T-helper 22 cell (primary cell): ENCODE results near the gene DNPH1.

Experiments used
- DNase-seq: peaks from one replicate; pipeline ENCODE4 v3.0.0-alpha.2; 2020; ENCODE audit warnings: low read depth

The DNPH1 gene

DNA sequence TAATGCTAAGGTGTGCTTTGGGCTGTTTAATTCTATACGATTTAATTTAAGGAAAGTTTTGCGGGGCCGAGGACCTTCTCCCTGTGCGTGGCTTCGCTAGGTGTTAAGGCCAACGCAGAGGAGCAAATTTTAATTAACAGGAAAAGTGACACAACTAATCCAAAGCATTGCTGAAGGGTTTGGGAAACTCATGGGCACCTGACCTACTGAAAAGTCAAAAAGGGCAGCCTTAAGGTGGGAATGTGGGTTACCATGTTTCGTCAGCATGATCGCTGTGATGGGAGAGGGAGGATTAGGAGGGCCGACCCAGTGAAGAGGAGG, 47.7 kb downstream of the DNPH1 start:
- no peak for DNase-seq

DNA sequence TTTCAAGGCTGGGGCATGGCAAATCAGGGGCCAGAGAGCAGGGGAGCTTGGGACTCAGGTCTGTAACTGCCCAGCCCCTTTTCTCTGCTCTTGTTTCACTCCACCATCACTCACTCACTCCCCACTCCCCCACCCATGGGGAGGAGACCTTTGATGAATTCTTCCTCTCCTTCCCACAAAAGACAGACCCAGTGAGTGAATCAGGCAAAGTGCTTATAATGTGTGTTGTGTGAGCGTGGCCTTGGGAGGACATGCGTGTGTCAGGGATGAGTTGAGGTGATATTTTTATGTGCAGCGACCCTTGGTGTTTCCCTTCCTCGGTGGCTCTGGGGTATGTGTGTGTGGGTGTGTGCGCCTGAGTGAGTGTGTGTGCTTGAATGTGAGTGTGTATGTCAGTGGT, 48.3 kb downstream of the DNPH1 start:
- no peak for DNase-seq

DNA sequence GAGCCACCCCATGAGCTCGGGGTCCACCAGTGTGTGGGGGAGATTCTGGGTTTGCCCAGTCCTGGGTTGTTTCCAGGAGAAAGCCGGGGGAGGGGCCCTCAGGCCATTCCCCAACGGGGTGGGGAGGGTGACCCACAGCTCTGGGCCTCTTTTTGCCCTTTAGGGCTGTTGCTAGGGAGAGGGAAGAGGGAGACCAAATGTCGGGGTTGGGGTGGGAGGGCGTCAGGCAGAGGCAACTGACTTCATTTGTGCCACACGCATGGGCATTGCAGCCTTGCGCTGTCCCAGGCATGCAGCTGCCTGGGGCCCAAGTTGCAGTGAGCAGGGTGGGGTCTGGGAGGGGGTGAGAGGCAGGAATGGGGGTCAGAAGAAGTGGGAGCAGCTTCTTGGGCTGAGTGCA, 49.2 kb downstream of the DNPH1 start:
- no peak for DNase-seq

DNA sequence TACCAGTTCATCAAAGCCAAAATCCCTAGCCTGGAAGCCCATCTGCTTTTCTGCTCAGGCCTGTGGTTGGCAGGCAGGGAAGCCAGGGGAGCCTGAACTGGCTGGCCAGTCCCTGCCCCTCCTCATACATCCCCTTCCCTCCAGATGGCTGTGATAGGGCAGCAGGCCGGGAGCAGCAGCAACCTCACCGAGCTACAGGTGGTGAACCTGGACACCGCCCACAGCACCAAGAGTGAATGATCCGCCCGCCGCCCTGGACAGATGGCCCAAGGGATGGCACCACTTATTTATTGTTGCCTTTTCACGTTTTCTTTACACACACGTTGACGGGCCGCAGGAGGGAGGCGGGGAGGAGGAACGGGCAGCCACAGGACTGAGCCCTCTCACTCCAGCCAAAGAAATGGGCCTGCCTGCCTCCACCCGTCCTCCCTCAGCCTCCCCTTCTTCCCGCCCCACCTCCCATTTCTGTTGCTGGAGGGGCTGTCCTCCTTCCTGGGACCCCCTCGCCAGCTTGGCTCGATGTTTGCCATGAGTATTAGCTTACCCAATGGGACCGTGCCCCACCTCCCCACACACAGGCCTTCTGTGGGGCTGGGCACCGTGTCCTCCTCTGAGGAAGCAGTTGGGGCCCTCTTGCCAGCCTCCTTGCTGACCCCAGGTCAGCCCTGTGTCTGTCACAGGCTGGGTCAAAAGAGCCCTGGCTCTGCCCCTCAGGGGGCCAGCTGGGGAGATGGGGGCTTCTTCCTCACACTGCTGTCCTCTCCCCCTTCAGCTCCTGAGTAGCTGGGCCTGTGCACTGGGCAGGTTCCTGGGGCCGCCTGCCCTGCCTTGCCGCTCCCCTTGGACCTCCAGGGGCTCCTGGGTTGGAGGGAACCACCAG, 50.1 kb downstream of the DNPH1 start:
- no peak for DNase-seq

DNA sequence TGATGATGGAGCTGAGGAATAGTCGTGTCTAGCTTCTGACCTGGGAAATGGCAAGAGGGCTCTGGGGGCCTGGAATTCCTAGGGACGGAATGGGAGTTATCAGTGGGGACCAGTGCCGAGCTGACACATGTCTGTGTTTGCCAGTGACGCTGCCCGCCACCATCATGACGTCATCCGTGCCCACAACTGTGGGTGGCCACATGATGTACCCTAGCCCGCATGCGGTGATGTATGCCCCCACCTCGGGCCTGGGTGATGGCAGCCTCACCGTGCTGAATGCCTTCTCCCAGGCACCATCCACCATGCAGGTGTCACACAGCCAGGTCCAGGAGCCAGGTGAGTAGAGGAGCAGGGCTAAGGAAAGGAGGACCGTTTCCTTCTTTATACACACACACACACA, 51.1 kb downstream of the DNPH1 start:
- DNase-seq = no peak

DNA sequence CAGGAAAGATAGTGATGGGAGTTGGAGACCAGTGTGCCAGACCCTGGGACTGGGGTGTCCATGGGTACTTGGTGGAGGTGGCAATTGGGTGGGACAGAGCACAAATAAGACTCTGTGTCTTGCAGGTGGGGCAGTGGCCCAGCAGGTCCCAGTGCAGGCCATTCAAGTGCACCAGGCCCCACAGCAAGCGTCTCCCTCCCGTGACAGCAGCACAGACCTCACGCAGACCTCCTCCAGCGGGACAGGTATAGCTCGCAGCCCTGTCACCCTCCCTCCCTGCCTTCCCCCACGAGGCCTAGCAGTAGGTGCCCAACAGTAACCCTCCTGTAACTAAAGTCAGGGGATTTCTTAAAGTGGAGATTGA, 52.9 kb downstream of the DNPH1 start:
- DNase-seq = no peak

DNA sequence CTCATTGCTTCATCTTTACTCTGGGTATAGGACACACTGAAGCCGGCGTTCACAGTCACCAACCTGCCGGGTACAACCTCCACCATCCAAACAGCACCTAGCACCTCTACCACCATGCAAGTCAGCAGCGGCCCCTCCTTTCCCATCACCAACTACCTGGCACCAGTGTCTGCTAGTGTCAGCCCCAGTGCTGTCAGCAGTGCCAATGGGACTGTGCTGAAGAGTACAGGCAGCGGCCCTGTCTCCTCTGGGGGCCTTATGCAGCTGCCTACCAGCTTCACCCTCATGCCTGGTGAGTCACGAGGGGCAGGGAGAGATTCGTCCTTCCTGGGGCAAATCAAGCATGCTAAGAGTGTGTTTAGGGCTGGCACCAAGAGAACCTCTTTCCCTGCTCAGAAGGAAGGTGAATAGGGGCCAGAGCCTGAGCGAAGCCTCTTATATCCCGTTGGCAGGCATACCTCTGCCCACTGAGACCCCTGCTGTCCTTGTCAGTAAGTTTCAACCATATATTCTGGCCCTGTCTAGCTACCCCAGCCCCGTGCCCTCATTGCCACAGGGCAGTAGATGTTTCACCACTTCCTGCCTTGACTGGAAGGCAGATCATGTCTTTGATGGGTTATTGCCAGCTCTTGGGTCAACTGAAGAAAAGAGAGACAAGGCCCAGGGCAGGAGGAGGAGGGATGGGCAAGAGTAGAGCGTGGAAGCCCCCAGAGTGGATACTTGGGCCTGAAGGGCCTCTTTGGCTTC, 53.4 kb downstream of the DNPH1 start:
- no peak for DNase-seq
